Nephron (organoid): ENCODE measurements around the gene OMP.

Experiments
- H3K27ac Mint-ChIP-seq, 3 experiments: 2 replicates each; pipeline ENCODE4 v1.8.0; 2020; ENCODE audit warnings: mixed read lengths in 3 of 3, mild to moderate bottlenecking in 2 of 3, moderate library complexity in 1 of 3
- H3K27me3 Mint-ChIP-seq: 2 replicates; pipeline ENCODE4 v1.8.0; 2021; ENCODE audit warnings: low read depth, mild to moderate bottlenecking, moderate library complexity, mixed read lengths
- H3K36me3 Mint-ChIP-seq: 2 replicates; pipeline ENCODE4 v1.8.0; 2020; ENCODE audit warnings: low read depth, mixed read lengths
- H3K4me1 Mint-ChIP-seq: 2 replicates; pipeline ENCODE4 v1.8.0; 2020; ENCODE audit warnings: mixed read lengths
- H3K4me3 Mint-ChIP-seq, 3 experiments: 2 replicates each; pipeline ENCODE4 v1.8.0; 2020; ENCODE audit warnings: mild to moderate bottlenecking in 3 of 3, mixed read lengths in 3 of 3, moderate library complexity in 2 of 3
- H3K9me3 Mint-ChIP-seq: 2 replicates; pipeline ENCODE4 v1.8.0; 2020; ENCODE audit warnings: mixed read lengths
- TF ChIP-seq, protein P1 (sequence below), 3 experiments: fragments of 200-600 bp; sonication (generic); IDR thresholded peaks; one replicate each; pipeline ENCODE4 v1.5.0; 2021; ENCODE audit warnings: antibody characterized with exemption in 3 of 3; ENCODE audit not compliant: unreplicated experiment in 3 of 3

The OMP gene

GRCh38 chr11:77144857-77145428 is 42.3 kb downstream of the OMP start:
- peak overlapping the region in 1 of 3 experiments; percentile 31 for H3K27ac Mint-ChIP-seq
- no peaks in the 10 kb centered on the region for H3K9me3 Mint-ChIP-seq
- H3K4me1 Mint-ChIP-seq: peaks cover 28% of the 10 kb centered on the region

GRCh38 chr11:77146261-77147035 is 43.8 kb downstream of the OMP start:
- H3K4me1 Mint-ChIP-seq: peaks cover 24% of the 10 kb centered on the region
- peaks cover 24% of the 10 kb centered on the region for H3K27me3 Mint-ChIP-seq
- no peaks in the 10 kb centered on the region for H3K36me3 Mint-ChIP-seq
- TF ChIP-seq, protein P1, sequence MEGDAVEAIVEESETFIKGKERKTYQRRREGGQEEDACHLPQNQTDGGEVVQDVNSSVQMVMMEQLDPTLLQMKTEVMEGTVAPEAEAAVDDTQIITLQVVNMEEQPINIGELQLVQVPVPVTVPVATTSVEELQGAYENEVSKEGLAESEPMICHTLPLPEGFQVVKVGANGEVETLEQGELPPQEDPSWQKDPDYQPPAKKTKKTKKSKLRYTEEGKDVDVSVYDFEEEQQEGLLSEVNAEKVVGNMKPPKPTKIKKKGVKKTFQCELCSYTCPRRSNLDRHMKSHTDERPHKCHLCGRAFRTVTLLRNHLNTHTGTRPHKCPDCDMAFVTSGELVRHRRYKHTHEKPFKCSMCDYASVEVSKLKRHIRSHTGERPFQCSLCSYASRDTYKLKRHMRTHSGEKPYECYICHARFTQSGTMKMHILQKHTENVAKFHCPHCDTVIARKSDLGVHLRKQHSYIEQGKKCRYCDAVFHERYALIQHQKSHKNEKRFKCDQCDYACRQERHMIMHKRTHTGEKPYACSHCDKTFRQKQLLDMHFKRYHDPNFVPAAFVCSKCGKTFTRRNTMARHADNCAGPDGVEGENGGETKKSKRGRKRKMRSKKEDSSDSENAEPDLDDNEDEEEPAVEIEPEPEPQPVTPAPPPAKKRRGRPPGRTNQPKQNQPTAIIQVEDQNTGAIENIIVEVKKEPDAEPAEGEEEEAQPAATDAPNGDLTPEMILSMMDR (IDR thresholded peaks at IDR 0.05; ENCODE audit: unreplicated experiment in 3 of 3): no peak
- H3K9me3 Mint-ChIP-seq: no peaks in the 10 kb centered on the region
- H3K4me3 Mint-ChIP-seq: peak overlapping the region in 1 of 3 experiments; percentile 38
- peak overlapping the region in 1 of 3 experiments; percentile 11 for H3K27ac Mint-ChIP-seq

More at GRCh38 chr11:77144857-77145428, 42.3 kb downstream of the OMP start:
- TF ChIP-seq, protein P1 (IDR thresholded peaks at IDR 0.05; ENCODE audit: unreplicated experiment in 3 of 3): no peak
- Mint-ChIP-seq H3K4me3 (no peak overlapping the region), H3K27me3 (peaks cover 21% of the 10 kb centered on the region), H3K36me3 (no peaks in the 10 kb centered on the region)

DNA sequence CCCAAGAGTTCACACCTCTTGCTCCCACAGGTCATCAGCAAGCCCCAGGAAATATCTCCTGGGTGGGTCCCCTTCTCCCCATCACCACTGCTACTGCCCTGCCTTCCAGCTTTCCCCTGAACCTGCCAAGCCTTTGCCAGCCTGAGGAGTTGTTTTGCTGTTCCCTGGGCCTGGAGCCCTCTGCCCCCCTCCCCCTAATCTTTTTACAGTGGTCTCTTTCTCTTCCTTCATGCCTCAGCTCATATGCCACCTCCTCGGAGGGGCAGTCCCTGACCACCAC is 44.3 kb downstream of the OMP start:
- Mint-ChIP-seq H3K4me1 (peaks cover 24% of the 10 kb centered on the region), H3K4me3 (no peak overlapping the region), H3K9me3 (no peaks in the 10 kb centered on the region), H3K36me3 (no peaks in the 10 kb centered on the region), H3K27me3 (peaks cover 25% of the 10 kb centered on the region), H3K27ac (peak overlapping the region in 1 of 3 experiments; percentile 19)
- TF ChIP-seq, protein P1 (IDR thresholded peaks at IDR 0.05; ENCODE audit: unreplicated experiment in 3 of 3): no peak

- H3K4me3 Mint-ChIP-seq: peak overlapping the region; percentile 59 to 72 (median 67)
- peaks cover 32% of the 10 kb centered on the region for H3K27me3 Mint-ChIP-seq
- H3K36me3 Mint-ChIP-seq: no peaks in the 10 kb centered on the region
These were observed 45.2 kb downstream of the OMP start for GRCh38 chr11:77147668-77148321.

DNA sequence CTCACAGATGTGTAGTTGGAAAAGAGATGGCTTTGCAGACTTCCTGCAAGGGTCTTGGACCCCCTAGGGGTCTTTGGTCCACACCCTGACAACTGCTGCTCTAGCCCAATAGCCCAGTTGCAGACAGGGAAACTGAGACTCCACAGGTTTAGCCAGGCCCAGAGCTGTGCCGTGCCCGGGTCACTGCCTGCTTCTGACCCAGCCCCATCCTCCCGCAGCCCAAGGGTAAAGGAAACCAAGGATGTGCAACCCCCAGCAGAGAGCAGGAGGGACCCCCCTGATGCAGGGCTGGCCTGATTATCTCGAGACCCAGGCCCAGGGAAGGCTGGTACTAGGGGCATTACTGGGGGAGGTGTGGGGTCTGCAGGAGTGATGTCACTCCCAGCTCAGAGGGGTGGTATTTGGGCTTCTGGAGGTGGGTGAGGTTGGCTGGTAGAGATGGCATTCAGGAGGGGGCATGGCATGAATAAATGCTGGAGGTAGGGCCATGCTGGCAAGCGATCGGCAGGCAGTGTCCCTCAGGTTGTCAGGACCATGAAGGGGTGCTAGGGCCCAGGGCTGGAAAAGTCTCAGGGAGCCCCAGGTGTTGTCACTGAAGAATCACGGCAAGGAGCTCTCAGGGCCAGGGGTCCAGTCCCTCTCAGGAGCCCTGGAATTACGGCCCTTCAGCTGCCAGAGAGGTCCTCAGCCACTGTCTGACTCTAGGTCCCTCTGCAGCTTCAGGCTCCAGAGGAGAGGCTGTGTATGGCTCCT is 46.5 kb downstream of the OMP start:
- peaks cover 32% of the 10 kb centered on the region for H3K27me3 Mint-ChIP-seq

More at GRCh38 chr11:77147668-77148321, 45.2 kb downstream of the OMP start:
- TF ChIP-seq, protein P1 (IDR thresholded peaks at IDR 0.05; ENCODE audit: unreplicated experiment in 3 of 3): no peak
- Mint-ChIP-seq H3K27ac (no peak overlapping the region), H3K9me3 (no peaks in the 10 kb centered on the region), H3K4me1 (peaks cover 31% of the 10 kb centered on the region)

More for the DNA sequence above, 46.5 kb downstream of the OMP start:
- TF ChIP-seq, protein P1 (IDR thresholded peaks at IDR 0.05; ENCODE audit: unreplicated experiment in 3 of 3): no peak
- Mint-ChIP-seq H3K9me3 (no peaks in the 10 kb centered on the region), H3K4me1 (peaks cover 38% of the 10 kb centered on the region), H3K36me3 (no peaks in the 10 kb centered on the region), H3K27ac (no peak overlapping the region), H3K4me3 (no peak overlapping the region)
